IPS-18c (cell line): ENCODE results near the gene TMEM95.

Experiments
- H3K4me3 ChIP-seq: 2 replicates; pipeline ENCODE4 v1.7.0; 2013; ENCODE audit warnings: low read depth, mild to moderate bottlenecking, low read length, moderate library complexity; ENCODE audit not compliant: insufficient read depth
- H3K9me3 ChIP-seq: one replicate; pipeline ENCODE4 v1.6.1; 2013; ENCODE audit warnings: mild to moderate bottlenecking, low read length, moderate library complexity; ENCODE audit not compliant: control insufficient read depth, insufficient read depth

Gene TMEM95

DNA sequence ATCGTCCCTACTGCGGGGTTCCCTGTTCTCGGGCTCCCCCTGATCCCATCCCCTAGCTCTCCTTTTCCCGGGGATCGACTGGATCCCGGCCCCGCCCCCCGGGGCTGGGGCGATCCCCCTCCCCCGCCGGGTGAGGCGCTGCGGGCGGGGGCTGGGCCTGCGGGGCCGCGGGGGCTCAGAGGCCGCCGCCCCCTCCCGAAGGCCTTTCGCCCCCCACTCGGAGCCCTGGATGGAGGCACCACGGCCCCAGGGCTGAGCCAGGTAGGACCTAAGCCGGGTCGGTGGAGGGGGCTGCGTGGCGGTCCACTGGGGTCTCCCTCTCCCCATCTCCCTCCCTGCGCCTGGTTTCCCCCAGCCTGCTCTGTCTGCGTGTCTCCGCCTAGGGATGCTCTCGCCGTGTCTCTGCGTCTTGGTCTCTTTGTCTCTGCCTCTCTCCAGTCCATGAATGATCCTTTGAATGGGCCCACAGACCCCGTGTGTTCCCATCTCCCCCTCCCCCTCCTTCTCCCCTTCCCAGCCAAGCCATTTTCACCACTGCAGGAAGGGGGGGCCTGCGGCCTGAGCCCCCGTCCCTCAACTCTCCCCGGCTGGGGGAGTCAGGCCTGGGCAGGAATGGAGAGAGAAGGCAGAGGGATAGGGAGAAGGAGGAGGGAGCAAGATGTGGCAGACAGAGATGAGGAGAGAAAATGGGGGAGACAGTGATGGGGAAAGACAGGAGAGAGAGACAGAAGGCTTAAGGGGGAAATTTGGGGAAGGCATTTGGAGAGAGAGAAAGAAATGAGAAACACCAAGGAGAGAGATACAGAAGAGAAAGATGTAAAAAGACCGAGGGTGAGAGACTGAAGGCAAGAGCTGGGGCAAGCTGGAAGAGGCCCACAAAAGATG, 50.6 kb downstream of the TMEM95 start:
- H3K4me3 ChIP-seq: peak overlapping the region; percentile 81
- no peaks in the 10 kb centered on the region for H3K9me3 ChIP-seq

DNA sequence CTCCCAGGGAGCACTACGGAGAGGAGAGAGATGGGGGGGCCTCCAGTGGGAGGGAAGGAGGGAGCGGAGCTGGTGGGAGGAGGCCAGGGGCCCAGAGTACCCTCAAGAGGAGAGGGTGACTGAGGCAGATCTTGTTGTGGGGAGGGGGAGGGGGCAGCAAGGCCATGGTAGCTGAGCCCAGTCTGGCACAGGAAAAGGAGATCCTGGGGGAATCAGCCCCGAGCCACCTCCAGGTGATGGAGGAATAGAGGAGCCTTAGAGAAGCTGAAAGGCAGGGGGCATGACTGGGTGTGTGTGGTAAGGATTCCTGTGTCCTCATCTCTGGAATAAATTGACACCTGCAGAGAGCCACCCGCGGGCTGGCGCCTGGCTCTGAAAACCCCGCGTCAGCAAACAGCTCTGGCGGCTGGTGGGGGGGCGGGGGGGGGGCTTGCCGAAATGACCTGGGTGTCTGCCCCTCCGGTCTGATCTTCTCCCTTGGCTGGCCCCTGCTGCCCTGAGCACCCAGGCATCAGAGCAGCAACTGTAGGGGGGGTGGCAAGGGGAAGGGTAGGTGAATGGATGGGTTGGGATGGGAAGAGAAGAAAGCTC, 51.4 kb downstream of the TMEM95 start:
- H3K4me3 ChIP-seq: peak overlapping the region; percentile 81
- no peaks in the 10 kb centered on the region for H3K9me3 ChIP-seq
